Measurements from ENCODE around the gene BMPER.

GRCh38 chr7:34069676-34070075 is 164.3 kb downstream of the BMPER start:
- TF ChIP-seq POLR2A (IDR thresholded peaks at IDR 0.05), result no peak
- no peak for TF ChIP-seq CTCF (IDR thresholded peaks at IDR 0.05)

Data from thyroid gland (tissue), 4 donors.